Measurements from ENCODE around the gene SDF4. TPM values are rescaled to one million over a fixed set of nuclear protein-coding genes. Genes with fewer than 3 reads are reported as not detected.

SDF4 gene
- total RNA-seq, 1 experiment from 2014 or later: 254 TPM

- DNase-seq (no peak), ATAC-seq (no peak)
- POLR2A ChIA-PET (ENCODE audit: unreplicated experiment): no interaction called here
- no TSS peak for BruUV-seq (replicated peaks)
- H3F3A ChIP-seq (ENCODE audit: low read length, unreplicated experiment): no peaks in the 10 kb centered on the region
- H2AFZ ChIP-seq (ENCODE audit: low read length): no peak overlapping the region
- no peak overlapping the region for H3K4me2 ChIP-seq (ENCODE audit: low read length)
- no peaks in the 10 kb centered on the region for H3K9me2 ChIP-seq (replicated peaks; ENCODE audit: low read length)
- TF ChIP-seq EZH2 (IDR thresholded peaks at IDR 0.05; ENCODE audit: low read length, unreplicated experiment) (no peak), EZH2phosphoT487 (IDR thresholded peaks at IDR 0.05; ENCODE audit: borderline replicate concordance, low read length) (no peak), CTCF (conservative IDR thresholded peaks at IDR 0.05; ENCODE audit: low read depth, low read length) (no peak)
- H3K4me3 ChIP-seq (ENCODE audit: low read length): no peak overlapping the region
- H3K36me3 ChIP-seq (ENCODE audit: low read depth, low read length): peaks cover 30% of the 10 kb centered on the region; the same call in 1 of the 2 replicates
- intact Hi-C loops (cut with micrococcal nuclease): no loop called here
- H4K20me1 ChIP-seq (ENCODE audit: low read length): no peaks in the 10 kb centered on the region
- no peak overlapping the region for H3K9ac ChIP-seq (ENCODE audit: low read length)
- no peak overlapping the region for H3K27ac ChIP-seq (ENCODE audit: low read length)
- no peaks in the 10 kb centered on the region for H3K9me3 ChIP-seq (ENCODE audit: low read length)
- no peaks in the 10 kb centered on the region for H3K27me3 ChIP-seq (ENCODE audit: low read length)
- CTCF ChIA-PET: interaction anchor here (0.5 kb wide), 1 partner anchor 75 kb away, joined by 3 read pairs; no protein-coding TSS in a partner anchor
- H3K4me1 ChIP-seq (ENCODE audit: insufficient read depth, low read length): no peaks in the 10 kb centered on the region
- H3K79me2 ChIP-seq (ENCODE audit: low read length): no peaks in the 10 kb centered on the region
Observed at GRCh38 chr1:1216770-1217620, 14.8 kb downstream of the SDF4 start.

- Histone ChIP-seq H3K4me2 (ENCODE audit: low read length) (no peak overlapping the region), H3K4me1 (ENCODE audit: insufficient read depth, low read length) (no peaks in the 10 kb centered on the region), H4K20me1 (ENCODE audit: low read length) (no peaks in the 10 kb centered on the region), H3K79me2 (ENCODE audit: low read length) (no peaks in the 10 kb centered on the region), H3F3A (ENCODE audit: low read length, unreplicated experiment) (no peaks in the 10 kb centered on the region), H3K27ac (ENCODE audit: low read length) (no peak overlapping the region), H3K27me3 (ENCODE audit: low read length) (no peaks in the 10 kb centered on the region), H3K9me2 (replicated peaks; ENCODE audit: low read length) (no peaks in the 10 kb centered on the region), H3K36me3 (ENCODE audit: low read depth, low read length) (peaks cover 21% of the 10 kb centered on the region; the same call in 1 of the 2 replicates), H3K4me3 (ENCODE audit: low read length) (no peak overlapping the region), H2AFZ (ENCODE audit: low read length) (no peak overlapping the region), H3K9ac (ENCODE audit: low read length) (no peak overlapping the region), H3K9me3 (ENCODE audit: low read length) (no peaks in the 10 kb centered on the region)
- DNase-seq (no peak), ATAC-seq (no peak)
- no TSS peak for BruUV-seq (replicated peaks)
- ChIA-PET CTCF (interaction anchor here (0.6 kb wide), 2 partner anchors 34 to 75 kb away, joined by 3 to 5 read pairs; no protein-coding TSS in a partner anchor), POLR2A (ENCODE audit: unreplicated experiment) (no interaction called here)
- intact Hi-C loops (cut with micrococcal nuclease): no loop called here
- no peak for TF ChIP-seq EZH2phosphoT487 (IDR thresholded peaks at IDR 0.05; ENCODE audit: borderline replicate concordance, low read length)
- no peak for TF ChIP-seq CTCF (conservative IDR thresholded peaks at IDR 0.05; ENCODE audit: low read depth, low read length)
- no peak for TF ChIP-seq EZH2 (IDR thresholded peaks at IDR 0.05; ENCODE audit: low read length, unreplicated experiment)
Observed at GRCh38 chr1:1215881-1216605, 15.8 kb downstream of the SDF4 start.

Data from PC-3 (cell line).